Gastroesophageal sphincter (tissue), 4 donors: ENCODE data around the gene CA4. TPM values are rescaled to one million over a fixed set of nuclear protein-coding genes. Genes with fewer than 3 reads are reported as not detected.

ENCODE experiments used
- ATAC-seq: fragments of 150-250 bp; one replicate; pipeline ENCODE4 v1.9.1; 2016; ENCODE audit warnings: mild to moderate bottlenecking, moderate library complexity
- H3K27ac ChIP-seq, 4 donors: fragments of 200-600 bp; sonication (generic) in 3 of 4; 1 replicate in 3 of 4; 2 replicates in 1 of 4; pipeline ENCODE4 v1.5.1; 2016 to 2019
- H3K27me3 ChIP-seq: fragments of 200-600 bp; sonication (generic); one replicate; pipeline ENCODE4 v1.5.1; 2019
- H3K36me3 ChIP-seq, 2 donors: fragments of 200-600 bp; sonication (generic); one replicate each; pipeline ENCODE4 v1.5.1; 2019; ENCODE audit warnings: control low read depth in 1 of 2
- H3K4me1 ChIP-seq, 3 donors: fragments of 200-600 bp; sonication (generic); 1 replicate in 2 of 3; 2 replicates in 1 of 3; pipeline ENCODE4 v1.5.1; 2016 to 2019; ENCODE audit warnings: control low read depth in 2 of 3
- H3K4me3 ChIP-seq, 2 donors: fragments of 200-600 bp; sonication (generic); one replicate each; pipeline ENCODE4 v1.5.1; 2019; ENCODE audit warnings: mild to moderate bottlenecking in 1 of 2, moderate library complexity in 1 of 2
- H3K9me3 ChIP-seq, 3 donors: fragments of 200-600 bp; sonication (generic); one replicate each; pipeline ENCODE4 v1.5.1; 2017 to 2019; ENCODE audit warnings: control low read depth in 2 of 3
- EP300 ChIP-seq: sonication (generic); formaldehyde crosslinking; IDR thresholded peaks from one replicate; pipeline ENCODE4 v1.6.1; 2017; ENCODE audit warnings: antibody characterized with exemption, mild to moderate bottlenecking
- POLR2A ChIP-seq, 2 donors: fragments of 450-650 bp; IDR thresholded peaks; one replicate each; pipeline ENCODE4 v1.6.1; 2017; ENCODE audit warnings: antibody characterized with exemption in 2 of 2, mild to moderate bottlenecking in 2 of 2, moderate library complexity in 1 of 2
- POLR2AphosphoS5 ChIP-seq: sonication (generic); formaldehyde crosslinking; IDR thresholded peaks from one replicate; pipeline ENCODE4 v1.6.1; 2017; ENCODE audit warnings: antibody characterized with exemption
- WGBS, 2 donors: methylation state at CpG; one replicate each; pipeline ENCODE4 v1.1.5; 2018; ENCODE audit warnings: low coverage in 1 of 2; 5-methylcytosine and 5-hydroxymethylcytosine counted together
- total RNA-seq, 4 donors: library from RNA; depleted of rRNA; stranded (reverse); fragments of >200 nt; gene quantifications; one replicate each; pipeline ENCODE4 v1.1.0, GENCODE V29; 2016
- TF ChIP-seq, protein P1 (sequence below), 4 experiments: fragments of 200-600 bp in 2 of 4; fragments of 450-650 bp in 2 of 4; sonication (generic) in 1 of 4; IDR thresholded peaks; one replicate each; pipeline ENCODE4 v1.5.1; 2017 to 2019; ENCODE audit warnings: antibody characterized with exemption in 4 of 4, mild to moderate bottlenecking in 2 of 4, moderate library complexity in 2 of 4

The CA4 gene
- total RNA-seq, 4 donors from 2014 or later, result 1.8 to 5.5 (median 3.3) TPM

DNA sequence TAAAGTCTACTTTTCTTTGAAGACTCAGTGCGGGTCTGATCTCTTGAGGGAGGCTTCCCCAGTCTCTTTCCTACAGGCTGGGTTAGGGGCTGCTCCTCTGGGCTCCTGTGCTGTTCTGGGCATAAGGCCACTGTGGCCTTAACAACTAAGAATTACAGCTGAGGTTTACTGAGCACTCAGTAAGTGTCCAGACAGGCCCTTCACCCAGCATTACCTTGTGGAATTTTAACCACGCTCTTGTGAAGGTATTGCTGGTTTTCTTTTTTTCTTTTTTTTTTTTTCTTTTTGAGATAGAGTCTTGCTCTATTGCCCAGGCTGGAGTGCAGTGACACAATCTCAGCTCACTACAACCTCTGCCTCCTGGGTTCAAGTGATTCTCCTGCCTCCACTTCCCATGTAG is 3.6 kb upstream of the CA4 start:
- H3K27me3 ChIP-seq, result peaks cover 86% of the 10 kb centered on the region
- ATAC-seq, result no peak

DNA sequence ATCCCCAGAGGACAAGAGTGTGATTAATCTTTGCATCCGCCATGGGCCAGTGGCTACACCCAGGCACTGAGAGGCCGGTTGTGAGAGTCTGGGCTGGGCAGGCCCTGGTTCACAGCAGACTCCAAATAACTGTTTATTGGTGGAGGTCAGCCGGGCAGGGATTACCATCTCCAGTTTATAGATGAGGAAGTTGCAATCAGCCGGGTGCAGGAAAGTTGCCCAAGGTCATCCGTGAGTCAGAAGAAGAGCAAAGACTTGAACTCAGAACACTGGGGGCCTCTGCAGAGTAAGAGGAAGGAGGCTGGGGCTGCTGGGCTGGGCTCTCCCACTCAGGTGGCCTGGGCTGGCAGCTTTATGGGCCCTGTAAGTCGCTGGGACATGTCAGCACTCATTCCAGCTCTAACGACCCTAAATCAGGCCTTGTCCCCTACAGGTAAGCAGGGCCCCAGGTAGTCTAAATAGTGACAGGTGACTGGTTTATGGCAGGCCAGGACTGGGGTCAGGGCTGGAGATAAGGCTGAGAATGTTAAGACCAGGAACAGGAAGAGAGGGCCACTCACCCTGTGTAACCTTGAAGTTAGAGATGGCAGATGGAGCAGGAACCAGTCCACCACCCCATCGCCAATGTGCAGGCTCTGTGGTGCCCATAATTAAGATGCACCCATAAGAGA is 2.1 kb upstream of the CA4 start:
- no peak for ATAC-seq
- H3K4me3 ChIP-seq, result no peak overlapping the region
- no peaks in the 10 kb centered on the region for H3K9me3 ChIP-seq
- no peak for TF ChIP-seq POLR2AphosphoS5
- TF ChIP-seq, protein P1, sequence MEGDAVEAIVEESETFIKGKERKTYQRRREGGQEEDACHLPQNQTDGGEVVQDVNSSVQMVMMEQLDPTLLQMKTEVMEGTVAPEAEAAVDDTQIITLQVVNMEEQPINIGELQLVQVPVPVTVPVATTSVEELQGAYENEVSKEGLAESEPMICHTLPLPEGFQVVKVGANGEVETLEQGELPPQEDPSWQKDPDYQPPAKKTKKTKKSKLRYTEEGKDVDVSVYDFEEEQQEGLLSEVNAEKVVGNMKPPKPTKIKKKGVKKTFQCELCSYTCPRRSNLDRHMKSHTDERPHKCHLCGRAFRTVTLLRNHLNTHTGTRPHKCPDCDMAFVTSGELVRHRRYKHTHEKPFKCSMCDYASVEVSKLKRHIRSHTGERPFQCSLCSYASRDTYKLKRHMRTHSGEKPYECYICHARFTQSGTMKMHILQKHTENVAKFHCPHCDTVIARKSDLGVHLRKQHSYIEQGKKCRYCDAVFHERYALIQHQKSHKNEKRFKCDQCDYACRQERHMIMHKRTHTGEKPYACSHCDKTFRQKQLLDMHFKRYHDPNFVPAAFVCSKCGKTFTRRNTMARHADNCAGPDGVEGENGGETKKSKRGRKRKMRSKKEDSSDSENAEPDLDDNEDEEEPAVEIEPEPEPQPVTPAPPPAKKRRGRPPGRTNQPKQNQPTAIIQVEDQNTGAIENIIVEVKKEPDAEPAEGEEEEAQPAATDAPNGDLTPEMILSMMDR (IDR thresholded peaks at IDR 0.05), result no peak
- TF ChIP-seq POLR2A (IDR thresholded peaks at IDR 0.05), result no peak
- TF ChIP-seq EP300, result no peak
- H3K36me3 ChIP-seq, result no peaks in the 10 kb centered on the region
- peaks cover 86% of the 10 kb centered on the region for H3K27me3 ChIP-seq
- WGBS, 2 donors, result 66 to 94% methylated on average over 3 to 6 of the region's 8 CpGs
- H3K27ac ChIP-seq, result no peak overlapping the region
- H3K4me1 ChIP-seq, result peaks cover 0 to 26% (median 10%) of the 10 kb centered on the region in 3 donors

More for the DNA sequence above, 3.6 kb upstream of the CA4 start:
- TF ChIP-seq, protein P1 (IDR thresholded peaks at IDR 0.05), result no peak
- TF ChIP-seq POLR2A (IDR thresholded peaks at IDR 0.05), result no peak
- no peak for TF ChIP-seq EP300
- TF ChIP-seq POLR2AphosphoS5, result no peak
- no peak overlapping the region for H3K4me3 ChIP-seq
- H3K4me1 ChIP-seq, result peaks cover 0 to 41% (median 14%) of the 10 kb centered on the region in 3 donors
- no peaks in the 10 kb centered on the region for H3K9me3 ChIP-seq
- no peaks in the 10 kb centered on the region for H3K36me3 ChIP-seq
- no peak overlapping the region for H3K27ac ChIP-seq
- WGBS, 2 donors, result 63 to 67% methylated on average over 2 of the region's 2 CpGs

DNA sequence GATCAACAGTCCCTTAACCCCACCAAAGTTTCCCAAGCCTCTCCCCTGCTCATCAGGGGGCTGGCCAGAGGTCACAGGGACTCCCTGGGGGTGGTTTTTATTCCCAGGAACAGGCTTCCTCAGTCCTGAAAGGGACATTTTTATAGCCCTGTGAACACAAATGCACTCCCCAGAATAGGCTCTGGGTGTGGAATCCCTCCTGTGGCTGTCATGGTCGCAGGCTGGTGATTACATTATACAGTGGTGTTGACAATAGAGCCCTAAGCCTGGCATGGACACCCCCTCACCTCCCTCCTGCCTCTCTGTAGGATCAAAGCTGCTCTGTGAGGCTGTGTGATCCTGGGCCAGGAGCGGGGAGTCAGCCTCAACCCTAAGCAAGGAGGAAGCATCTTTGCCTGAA is 1.4 kb upstream of the CA4 start:
- WGBS, 2 donors, result no CpG with 5 or more reads among the region's 2 CpGs
- H3K4me3 ChIP-seq, result no peak overlapping the region
- no peak for ATAC-seq
- H3K36me3 ChIP-seq, result no peaks in the 10 kb centered on the region
- H3K9me3 ChIP-seq, result no peaks in the 10 kb centered on the region
- peaks cover 0 to 20% (median 6%) of the 10 kb centered on the region in 3 donors for H3K4me1 ChIP-seq
- H3K27me3 ChIP-seq, result peaks cover 88% of the 10 kb centered on the region
- H3K27ac ChIP-seq, result no peak overlapping the region
- TF ChIP-seq POLR2A (IDR thresholded peaks at IDR 0.05) (no peak), POLR2AphosphoS5 (no peak), EP300 (no peak)
- TF ChIP-seq, protein P1 (IDR thresholded peaks at IDR 0.05), result no peak

DNA sequence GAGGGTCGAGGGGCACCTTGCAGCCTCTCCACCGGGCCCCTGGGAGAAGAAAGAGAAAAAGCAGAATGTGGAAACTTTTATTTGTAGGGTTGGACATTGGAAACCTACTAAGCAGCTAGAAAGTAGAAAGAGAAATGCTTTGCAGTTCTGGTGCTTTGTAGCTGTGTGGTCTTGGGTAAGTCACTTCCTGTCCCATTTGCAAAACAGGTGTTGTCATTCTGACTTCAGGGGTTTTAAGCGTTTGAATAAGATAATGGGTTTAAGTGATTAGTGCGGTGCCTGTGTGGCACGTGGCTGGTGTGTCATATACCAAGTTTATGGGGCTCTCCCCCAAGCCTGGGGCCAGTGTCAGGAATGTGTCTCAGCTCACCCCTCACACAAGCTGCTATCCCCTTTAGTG is 1.6 kb downstream of the CA4 start:
- H3K36me3 ChIP-seq, result no peaks in the 10 kb centered on the region
- no peak for ATAC-seq
- 34% methylated on average over 5 of the region's 5 CpGs; no CpG with 5 or more reads in 1 of the 2 donors for WGBS, 2 donors
- no peak for TF ChIP-seq POLR2AphosphoS5
- no peak for TF ChIP-seq EP300
- TF ChIP-seq, protein P1 (IDR thresholded peaks at IDR 0.05), result no peak
- TF ChIP-seq POLR2A (IDR thresholded peaks at IDR 0.05), result no peak
- peak overlapping the region in 1 of 2 donors; percentile 32 for H3K4me3 ChIP-seq
- H3K9me3 ChIP-seq, result no peaks in the 10 kb centered on the region
- H3K27ac ChIP-seq, result no peak overlapping the region
- H3K4me1 ChIP-seq, result peaks cover 0 to 36% (median 10%) of the 10 kb centered on the region in 3 donors
- H3K27me3 ChIP-seq, result peaks cover 93% of the 10 kb centered on the region
